Thyroid gland (tissue), 4 donors: Measurements from ENCODE around the gene SLC25A26. TPM values are rescaled to one million over a fixed set of nuclear protein-coding genes. Genes with fewer than 3 reads are reported as not detected.

ENCODE experiments used
- DNase-seq, 2 donors: peaks; one replicate each; pipeline ENCODE4 v3.0.0-alpha.2; 2019
- H3K27ac ChIP-seq, 3 donors: fragments of 200-600 bp; sonication (generic); 1 replicate in 2 of 3; 2 replicates in 1 of 3; pipeline ENCODE4 v1.5.1; 2016 to 2019; ENCODE audit warnings: mild to moderate bottlenecking in 1 of 3, moderate library complexity in 1 of 3
- H3K27me3 ChIP-seq: fragments of 200-600 bp; sonication (generic); one replicate; pipeline ENCODE4 v1.5.1; 2019
- H3K36me3 ChIP-seq, 2 donors: fragments of 200-600 bp; sonication (generic); one replicate each; pipeline ENCODE4 v1.5.1; 2016 to 2019
- H3K4me1 ChIP-seq, 2 donors: fragments of 200-600 bp; sonication (generic); one replicate each; pipeline ENCODE4 v1.5.1; 2017 to 2019
- H3K4me3 ChIP-seq, 3 donors: fragments of 200-600 bp; sonication (generic); replicated peaks in 1 of 3; 1 replicate in 2 of 3; 2 replicates in 1 of 3; pipeline ENCODE4 v1.5.1; 2016; ENCODE audit warnings: mild to moderate bottlenecking in 1 of 3
- H3K9me3 ChIP-seq: fragments of 200-600 bp; sonication (generic); one replicate; pipeline ENCODE4 v1.5.1; 2017
- CTCF ChIP-seq, 6 experiments: fragments of 200-600 bp in 3 of 6; fragments of 450-650 bp in 3 of 6; sonication (generic) in 3 of 6; IDR thresholded peaks; one replicate each; pipeline ENCODE4 v1.5.1; 2016 to 2019; ENCODE audit warnings: antibody characterized with exemption in 6 of 6, mild to moderate bottlenecking in 2 of 6, inconsistent platforms in 1 of 6, moderate library complexity in 1 of 6
- POLR2A ChIP-seq, 2 donors: fragments of 450-650 bp; IDR thresholded peaks; one replicate each; pipeline ENCODE4 v1.6.1; 2017; ENCODE audit warnings: antibody characterized with exemption in 2 of 2, mild to moderate bottlenecking in 2 of 2, moderate library complexity in 1 of 2
- WGBS, 2 donors: methylation state at CpG; one replicate each; pipeline ENCODE4 v1.1.5; 2017; 5-methylcytosine and 5-hydroxymethylcytosine counted together
- intact Hi-C: fragments of 100-400 bp; cut with DNase I; formaldehyde crosslinking; loops from one replicate; pipeline ENCODE4 v1.15.1; 2023
- total RNA-seq, 4 donors: library from RNA; depleted of rRNA; stranded (reverse); fragments of >200 nt; gene quantifications; one replicate each; pipeline ENCODE4 v1.2.3, GENCODE V29; 2016

SLC25A26 gene
- total RNA-seq, 4 donors from 2014 or later, result 30.9 to 34.7 (median 32.4) TPM

- no peaks in the 10 kb centered on the region for H3K9me3 ChIP-seq
- intact Hi-C loops, result no loop called here
- H3K4me3 ChIP-seq, result no peak overlapping the region
- 95 to 97% methylated on average over 8 to 14 of the region's 18 CpGs for WGBS, 2 donors
- TF ChIP-seq POLR2A (IDR thresholded peaks at IDR 0.05), result no peak
- no peak for TF ChIP-seq CTCF (IDR thresholded peaks at IDR 0.05)
- peaks cover 10 to 11% of the 10 kb centered on the region in 2 donors for H3K4me1 ChIP-seq
- H3K36me3 ChIP-seq, result peaks cover 73 to 75% of the 10 kb centered on the region in 2 donors
- no peak overlapping the region for H3K27ac ChIP-seq
- DNase-seq, result no peak
- no peaks in the 10 kb centered on the region for H3K27me3 ChIP-seq
Measured at GRCh38 chr3:66383023-66383422, 162.2 kb downstream of the SLC25A26 start.

GRCh38 chr3:66383998-66384745 lies 163.4 kb downstream of the SLC25A26 start:
- intact Hi-C loops, result no loop called here
- Histone ChIP-seq H3K4me1 (peaks cover 10 to 11% of the 10 kb centered on the region in 2 donors), H3K4me3 (no peak overlapping the region), H3K36me3 (peaks cover 62 to 66% of the 10 kb centered on the region in 2 donors), H3K27ac (no peak overlapping the region), H3K9me3 (no peaks in the 10 kb centered on the region), H3K27me3 (no peaks in the 10 kb centered on the region)
- no peak for DNase-seq
- WGBS, 2 donors, result 95 to 96% methylated on average over 20 of the region's 20 CpGs
- TF ChIP-seq CTCF (IDR thresholded peaks at IDR 0.05) (no peak), POLR2A (IDR thresholded peaks at IDR 0.05) (no peak)

- H3K27me3 ChIP-seq, result no peaks in the 10 kb centered on the region
- H3K4me3 ChIP-seq, result no peak overlapping the region
- no peaks in the 10 kb centered on the region for H3K9me3 ChIP-seq
- H3K36me3 ChIP-seq, result peaks cover 54 to 57% of the 10 kb centered on the region in 2 donors
- DNase-seq, result no peak
- H3K4me1 ChIP-seq, result peaks cover 10 to 11% of the 10 kb centered on the region in 2 donors
- intact Hi-C loops, result no loop called here
- no peak for TF ChIP-seq CTCF (IDR thresholded peaks at IDR 0.05)
- TF ChIP-seq POLR2A (IDR thresholded peaks at IDR 0.05), result no peak
- H3K27ac ChIP-seq, result no peak overlapping the region
Measured at GRCh38 chr3:66385066-66385465, 164.3 kb downstream of the SLC25A26 start.

GRCh38 chr3:66386011-66386924 lies 165.5 kb downstream of the SLC25A26 start:
- intact Hi-C loops, result no loop called here
- no peak overlapping the region for H3K27ac ChIP-seq
- H3K36me3 ChIP-seq, result peaks cover 42 to 45% of the 10 kb centered on the region in 2 donors
- H3K27me3 ChIP-seq, result no peaks in the 10 kb centered on the region
- peak in 1 of 2 donors; percentile 29 for DNase-seq
- 87% methylated on average over 10 to 12 of the region's 12 CpGs for WGBS, 2 donors
- TF ChIP-seq POLR2A (IDR thresholded peaks at IDR 0.05) (no peak), CTCF (IDR thresholded peaks at IDR 0.05) (no peak)
- peaks cover 10 to 11% of the 10 kb centered on the region in 2 donors for H3K4me1 ChIP-seq
- no peaks in the 10 kb centered on the region for H3K9me3 ChIP-seq
- no peak overlapping the region for H3K4me3 ChIP-seq
